ENCODE measurements around the gene FAM209B. TPM values are rescaled to one million over a fixed set of nuclear protein-coding genes. Genes with fewer than 3 reads are reported as not detected.

The FAM209B gene
- total RNA-seq, 1 donor from 2014 or later = not detected

DNA sequence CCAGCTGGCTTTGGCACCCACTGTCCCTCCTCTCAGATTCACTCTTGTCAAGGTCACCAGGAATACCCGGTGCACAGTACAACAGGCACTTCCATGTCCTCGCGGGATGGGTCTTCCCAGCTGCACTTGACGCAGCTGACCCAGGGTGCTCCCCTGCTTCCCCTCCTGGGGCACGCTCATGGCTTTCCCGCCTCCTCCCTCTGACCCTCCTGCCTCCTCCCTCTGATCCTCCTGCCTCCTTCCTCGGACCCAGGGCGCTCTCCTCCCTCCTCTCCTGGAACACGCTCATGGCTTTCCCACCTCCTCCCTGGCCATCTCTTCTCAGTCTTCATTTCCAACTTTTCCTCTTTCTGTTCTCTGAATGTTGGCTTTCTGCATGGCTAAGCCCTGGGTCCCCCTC lies 42.1 kb downstream of the FAM209B start:
- Mint-ChIP-seq H3K9me3 (ENCODE audit: unreplicated experiment) (no peaks in the 10 kb centered on the region), H3K27me3 (ENCODE audit: unreplicated experiment) (peaks cover 3% of the 10 kb centered on the region), H3K4me1 (ENCODE audit: low read depth, unreplicated experiment) (peaks cover 7% of the 10 kb centered on the region), H3K4me3 (ENCODE audit: unreplicated experiment) (no peak overlapping the region), H3K36me3 (ENCODE audit: unreplicated experiment) (no peaks in the 10 kb centered on the region), H3K27ac (ENCODE audit: unreplicated experiment) (no peak overlapping the region)
- TF ChIP-seq, protein P1, sequence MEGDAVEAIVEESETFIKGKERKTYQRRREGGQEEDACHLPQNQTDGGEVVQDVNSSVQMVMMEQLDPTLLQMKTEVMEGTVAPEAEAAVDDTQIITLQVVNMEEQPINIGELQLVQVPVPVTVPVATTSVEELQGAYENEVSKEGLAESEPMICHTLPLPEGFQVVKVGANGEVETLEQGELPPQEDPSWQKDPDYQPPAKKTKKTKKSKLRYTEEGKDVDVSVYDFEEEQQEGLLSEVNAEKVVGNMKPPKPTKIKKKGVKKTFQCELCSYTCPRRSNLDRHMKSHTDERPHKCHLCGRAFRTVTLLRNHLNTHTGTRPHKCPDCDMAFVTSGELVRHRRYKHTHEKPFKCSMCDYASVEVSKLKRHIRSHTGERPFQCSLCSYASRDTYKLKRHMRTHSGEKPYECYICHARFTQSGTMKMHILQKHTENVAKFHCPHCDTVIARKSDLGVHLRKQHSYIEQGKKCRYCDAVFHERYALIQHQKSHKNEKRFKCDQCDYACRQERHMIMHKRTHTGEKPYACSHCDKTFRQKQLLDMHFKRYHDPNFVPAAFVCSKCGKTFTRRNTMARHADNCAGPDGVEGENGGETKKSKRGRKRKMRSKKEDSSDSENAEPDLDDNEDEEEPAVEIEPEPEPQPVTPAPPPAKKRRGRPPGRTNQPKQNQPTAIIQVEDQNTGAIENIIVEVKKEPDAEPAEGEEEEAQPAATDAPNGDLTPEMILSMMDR (IDR thresholded peaks at IDR 0.05; ENCODE audit: partially characterized antibody, unreplicated experiment) = no peak
- no peak for DNase-seq

DNA sequence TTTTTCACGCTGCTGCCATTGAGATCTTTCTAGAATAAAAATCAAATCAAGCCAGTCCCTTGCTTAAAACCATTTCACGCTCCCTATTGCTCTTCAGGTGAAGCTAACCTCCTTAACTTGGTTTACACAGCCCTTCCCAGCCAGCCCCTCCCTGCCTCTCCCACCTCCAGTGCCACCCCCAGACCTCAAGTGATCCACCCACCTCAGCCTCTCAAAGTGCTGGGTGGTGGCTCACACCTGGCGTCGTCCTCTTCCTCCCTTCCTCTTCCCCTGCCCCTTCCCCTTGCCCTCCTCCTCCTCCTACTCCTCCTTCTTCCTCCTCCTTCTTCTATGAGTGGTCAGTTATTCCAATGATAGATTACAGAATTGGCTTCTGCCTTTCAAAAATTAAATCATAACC lies 42.9 kb downstream of the FAM209B start:
- Mint-ChIP-seq H3K27me3 (ENCODE audit: unreplicated experiment) (peaks cover 3% of the 10 kb centered on the region), H3K9me3 (ENCODE audit: unreplicated experiment) (no peaks in the 10 kb centered on the region), H3K27ac (ENCODE audit: unreplicated experiment) (no peak overlapping the region), H3K4me3 (ENCODE audit: unreplicated experiment) (no peak overlapping the region), H3K4me1 (ENCODE audit: low read depth, unreplicated experiment) (peaks cover 7% of the 10 kb centered on the region), H3K36me3 (ENCODE audit: unreplicated experiment) (no peaks in the 10 kb centered on the region)
- TF ChIP-seq, protein P1 (IDR thresholded peaks at IDR 0.05; ENCODE audit: partially characterized antibody, unreplicated experiment) = no peak
- no peak for DNase-seq

DNA sequence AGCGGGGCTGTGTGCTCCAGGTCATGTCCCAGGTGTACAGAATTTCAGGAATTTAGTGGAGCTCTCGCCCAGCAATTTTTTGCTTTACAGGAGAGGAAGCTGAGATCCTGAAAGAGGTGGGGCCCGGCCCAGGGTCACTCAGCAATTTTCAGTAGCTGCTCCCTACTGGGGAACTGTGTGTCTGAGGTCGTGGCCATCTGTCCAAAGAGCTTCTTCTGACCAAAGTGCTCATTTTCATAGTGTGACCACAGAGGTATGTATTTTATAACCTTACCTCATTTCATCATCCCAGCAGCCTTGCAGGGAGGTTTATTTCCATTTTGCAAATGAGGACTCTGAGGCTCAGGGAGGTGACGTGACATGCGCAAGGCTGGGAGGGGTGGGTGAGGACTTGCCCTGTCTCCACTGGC lies 46.3 kb downstream of the FAM209B start:
- H3K27me3 Mint-ChIP-seq (ENCODE audit: unreplicated experiment) = peaks cover 3% of the 10 kb centered on the region
- peaks cover 8% of the 10 kb centered on the region for H3K4me1 Mint-ChIP-seq (ENCODE audit: low read depth, unreplicated experiment)
- H3K36me3 Mint-ChIP-seq (ENCODE audit: unreplicated experiment) = no peaks in the 10 kb centered on the region
- DNase-seq = no peak
- H3K4me3 Mint-ChIP-seq (ENCODE audit: unreplicated experiment) = no peak overlapping the region
- H3K9me3 Mint-ChIP-seq (ENCODE audit: unreplicated experiment) = no peaks in the 10 kb centered on the region
- TF ChIP-seq, protein P1 (IDR thresholded peaks at IDR 0.05; ENCODE audit: partially characterized antibody, unreplicated experiment) = no peak
- no peak overlapping the region for H3K27ac Mint-ChIP-seq (ENCODE audit: unreplicated experiment)

DNA sequence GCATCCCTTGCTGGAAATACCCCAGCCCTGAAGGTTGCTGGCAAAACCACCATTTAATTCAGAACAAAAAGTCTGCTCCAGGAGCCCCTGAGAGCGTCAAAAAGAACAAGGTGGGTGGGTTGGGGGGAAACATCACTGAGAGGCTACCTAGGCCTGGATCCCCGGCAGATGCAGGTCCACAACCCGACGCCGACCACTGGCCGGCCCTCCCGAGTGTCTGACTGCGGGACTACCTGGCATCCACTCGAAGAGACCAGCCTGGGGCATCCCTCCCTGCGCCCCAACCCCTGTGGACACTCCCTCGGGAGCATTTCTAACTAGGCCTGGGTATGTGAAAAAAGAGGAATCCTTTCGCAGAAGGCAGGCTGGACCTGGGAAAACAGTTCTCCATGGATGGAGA lies 47.2 kb downstream of the FAM209B start:
- H3K27me3 Mint-ChIP-seq (ENCODE audit: unreplicated experiment) = peaks cover 3% of the 10 kb centered on the region
- no peak for DNase-seq
- TF ChIP-seq, protein P1 (IDR thresholded peaks at IDR 0.05; ENCODE audit: partially characterized antibody, unreplicated experiment) = no peak
- H3K9me3 Mint-ChIP-seq (ENCODE audit: unreplicated experiment) = no peaks in the 10 kb centered on the region
- H3K4me3 Mint-ChIP-seq (ENCODE audit: unreplicated experiment) = no peak overlapping the region
- no peak overlapping the region for H3K27ac Mint-ChIP-seq (ENCODE audit: unreplicated experiment)
- no peaks in the 10 kb centered on the region for H3K36me3 Mint-ChIP-seq (ENCODE audit: unreplicated experiment)
- peaks cover 8% of the 10 kb centered on the region for H3K4me1 Mint-ChIP-seq (ENCODE audit: low read depth, unreplicated experiment)

DNA sequence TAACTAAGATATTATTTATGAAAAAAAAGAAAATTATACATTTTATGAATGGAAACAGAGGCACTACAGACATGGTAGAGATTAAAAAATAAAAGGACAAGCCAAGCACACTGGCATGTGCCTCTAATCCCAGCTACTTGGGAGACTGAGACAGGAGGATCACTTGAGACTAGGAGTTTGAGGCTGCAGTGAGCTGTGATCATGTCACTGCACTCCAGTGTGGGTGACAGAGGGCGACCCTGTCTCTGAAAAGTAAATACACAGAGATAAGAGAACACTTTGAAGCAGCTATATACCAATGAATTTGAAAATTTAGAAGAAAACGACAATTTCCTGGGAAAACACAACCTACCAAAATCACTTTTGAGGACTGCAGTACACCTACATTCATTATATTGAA lies 48.7 kb downstream of the FAM209B start:
- H3K4me1 Mint-ChIP-seq (ENCODE audit: low read depth, unreplicated experiment) = peaks cover 8% of the 10 kb centered on the region
- no peaks in the 10 kb centered on the region for H3K27me3 Mint-ChIP-seq (ENCODE audit: unreplicated experiment)
- H3K4me3 Mint-ChIP-seq (ENCODE audit: unreplicated experiment) = no peak overlapping the region
- TF ChIP-seq, protein P1 (IDR thresholded peaks at IDR 0.05; ENCODE audit: partially characterized antibody, unreplicated experiment) = no peak
- no peak for DNase-seq
- no peaks in the 10 kb centered on the region for H3K36me3 Mint-ChIP-seq (ENCODE audit: unreplicated experiment)
- H3K9me3 Mint-ChIP-seq (ENCODE audit: unreplicated experiment) = no peaks in the 10 kb centered on the region
- no peak overlapping the region for H3K27ac Mint-ChIP-seq (ENCODE audit: unreplicated experiment)

Data from glutamatergic neuron (in vitro differentiated cells).